Esophagus muscularis mucosa (tissue), 4 donors: Measurements from ENCODE around the gene ENOX2.

Experiments used
- CTCF ChIP-seq, 3 experiments: fragments of 200-600 bp in 2 of 3; fragments of 450-650 bp in 1 of 3; sonication (generic) in 2 of 3; IDR thresholded peaks; one replicate each; pipeline ENCODE4 v1.5.1; 2017 to 2019; ENCODE audit warnings: antibody characterized with exemption in 3 of 3, mild to moderate bottlenecking in 2 of 3, moderate library complexity in 1 of 3
- EP300 ChIP-seq: sonication (generic); formaldehyde crosslinking; IDR thresholded peaks from one replicate; pipeline ENCODE4 v1.6.1; 2017; ENCODE audit warnings: antibody characterized with exemption
- POLR2A ChIP-seq: fragments of 450-650 bp; IDR thresholded peaks from one replicate; pipeline ENCODE4 v1.6.1; 2017; ENCODE audit warnings: antibody characterized with exemption, moderate library complexity, mild to moderate bottlenecking, low read depth

- TF ChIP-seq POLR2A (no peak), EP300 (no peak), CTCF (IDR thresholded peaks at IDR 0.05) (no peak)
Measured at GRCh38 chrX:130649738-130650137, 253.3 kb downstream of the ENOX2 start.
